DMS53 treated with DMSO at 0.1 percent for 48 hours (cell line): ENCODE results near the gene DDX52.
"Not testable (repeated sequence)": the region's sequence is repeated elsewhere in the genome, so short reads cannot be mapped to it uniquely, and the experiment has no call there.

ENCODE experiments used
- DNase-seq: peaks from one replicate; lab custom pipeline; 2025; ENCODE audit not compliant: unreplicated experiment; lab: John Stamatoyannopoulos, UW

DDX52 gene

DNA sequence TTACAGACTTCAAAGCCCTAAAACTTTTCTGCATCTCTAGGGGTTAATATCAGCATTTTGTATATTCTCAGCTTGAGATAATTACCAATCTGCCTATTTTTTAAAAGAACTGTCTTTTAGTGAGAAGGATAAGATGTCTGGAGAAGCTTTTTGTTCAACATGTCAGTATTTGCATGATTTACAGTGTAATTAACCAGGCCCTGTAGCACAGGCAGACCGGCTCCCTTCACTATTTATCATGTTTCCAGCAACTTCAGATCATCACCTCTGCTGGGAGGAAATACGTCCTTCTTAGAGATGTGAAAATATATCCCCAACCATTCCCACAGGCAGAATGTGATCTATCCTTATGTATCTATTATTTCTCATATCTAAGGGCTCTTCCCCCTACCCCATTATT, 8.6 kb upstream of the DDX52 start:
- DNase-seq = no peak

DNA sequence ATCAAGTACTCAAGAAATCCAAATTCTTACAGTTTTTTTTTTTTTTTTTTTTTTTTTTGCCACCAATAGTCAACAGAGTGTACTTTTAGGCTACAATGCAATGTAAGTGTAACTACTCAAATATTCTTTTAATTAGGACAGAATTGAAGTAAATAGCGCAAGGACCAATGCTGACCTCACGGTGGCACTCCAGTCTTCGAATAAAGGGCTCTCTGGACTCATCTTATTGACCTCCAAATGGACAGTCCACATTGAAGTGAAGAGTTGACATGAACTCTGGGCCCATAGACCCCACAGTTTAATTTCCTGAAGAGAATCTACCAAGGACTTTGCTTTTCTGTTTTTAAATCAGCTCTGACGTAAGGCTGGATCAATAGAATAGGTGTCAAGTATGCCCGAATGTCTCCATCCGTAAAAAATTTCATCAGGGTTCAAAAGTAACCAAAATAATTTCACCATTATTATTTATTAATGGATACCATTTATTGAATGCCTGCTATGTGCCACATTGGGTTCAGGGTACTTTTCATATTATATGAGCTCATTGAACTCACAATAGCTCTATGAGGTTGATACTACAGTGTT, 7.3 kb upstream of the DDX52 start:
- no peak for DNase-seq

DNA sequence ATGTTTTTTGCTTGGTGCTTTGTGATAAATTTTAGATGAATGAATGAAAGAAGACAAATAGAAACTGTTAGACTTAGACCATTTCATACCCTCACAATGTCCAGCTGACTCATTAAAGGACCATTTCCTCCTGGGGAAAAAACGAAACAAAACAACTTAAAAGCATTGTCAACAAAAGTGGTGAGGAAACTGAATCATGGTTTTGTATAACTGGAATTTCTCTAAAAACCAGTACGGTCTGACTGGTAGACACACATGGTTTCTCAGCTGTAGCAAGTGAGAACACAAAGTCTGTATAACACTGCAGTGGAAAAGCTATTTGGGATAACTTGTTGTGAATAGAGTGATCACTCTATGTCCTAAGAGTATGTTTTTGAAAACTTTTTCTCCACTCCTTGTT, 5.3 kb upstream of the DDX52 start:
- no peak for DNase-seq

DNA sequence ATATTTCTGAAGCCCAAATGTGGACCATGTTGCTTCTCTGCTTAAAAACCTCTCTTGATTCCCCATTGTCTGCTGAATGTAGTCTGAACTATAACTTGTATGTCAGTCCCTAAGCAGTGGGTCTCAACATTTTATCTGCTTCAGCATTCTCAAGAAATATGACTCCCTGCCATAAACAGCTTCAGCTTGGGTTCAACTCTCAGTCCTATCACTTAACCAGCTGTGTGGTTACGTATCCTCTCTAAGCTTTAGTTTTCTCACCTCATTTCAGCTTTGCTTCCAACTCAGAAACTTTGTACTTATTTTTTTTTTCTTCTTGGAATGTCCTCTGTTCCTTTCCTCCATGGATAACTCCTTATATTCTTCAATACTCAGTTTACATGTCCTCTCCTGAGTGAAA, 4.6 kb upstream of the DDX52 start:
- no peak for DNase-seq

DNA sequence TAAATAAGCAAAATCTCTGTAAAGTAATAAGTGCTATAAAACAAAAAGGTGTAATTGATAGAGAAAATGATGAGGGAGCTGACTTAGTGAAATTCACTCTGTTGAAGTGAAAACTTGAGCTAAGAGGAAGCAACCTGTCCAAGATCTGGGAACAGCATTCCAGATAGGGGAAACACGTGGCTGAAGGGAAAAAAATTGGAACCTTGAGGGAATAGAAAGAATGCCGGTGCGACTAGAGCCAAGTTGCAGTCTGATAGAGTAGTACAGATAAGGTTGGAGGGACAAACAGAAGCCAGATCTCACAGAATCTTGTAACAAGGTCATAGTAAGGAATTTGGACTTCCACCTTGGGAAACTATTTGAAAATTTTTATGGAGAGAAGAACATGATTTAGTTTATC, 623 bp upstream of the DDX52 start:
- no peak for DNase-seq

DNA sequence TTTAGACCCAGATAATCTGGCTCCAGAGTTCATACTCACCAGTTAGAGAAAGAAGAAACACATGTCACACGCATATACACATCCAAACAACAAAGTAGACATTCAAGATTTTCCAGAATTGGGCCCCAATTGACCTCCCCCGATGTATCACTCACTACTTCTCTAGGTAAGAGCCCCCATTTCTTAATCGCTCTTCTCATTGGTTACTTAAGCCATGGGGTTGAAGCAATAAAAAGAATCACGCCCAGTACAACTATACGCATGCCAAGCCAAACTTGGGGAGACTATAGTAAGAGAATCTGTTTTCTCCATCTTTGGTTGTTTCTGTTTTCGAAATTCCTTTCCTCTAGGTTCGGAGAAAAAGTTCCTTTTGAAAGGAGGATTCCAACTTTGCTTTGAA, 565 bp downstream of the DDX52 start:
- DNase-seq = no peak

DNA sequence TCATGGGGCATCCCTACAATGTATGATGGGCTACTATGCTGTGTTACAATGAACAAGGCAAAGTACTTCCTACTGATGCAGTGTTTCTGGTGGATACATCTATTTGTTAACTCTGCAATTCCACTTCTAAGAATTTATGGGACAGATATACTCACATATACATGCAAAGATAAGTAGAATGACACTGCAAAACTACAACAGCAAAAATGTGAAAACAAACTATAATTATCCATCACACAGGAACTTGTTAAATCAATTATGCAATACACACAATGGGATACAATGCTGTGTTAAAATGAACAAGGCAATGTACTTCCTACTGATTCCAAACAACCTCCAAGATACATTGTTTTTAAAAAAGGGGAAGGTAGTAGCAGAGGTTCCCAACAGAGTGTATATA, 3.2 kb downstream of the DDX52 start:
- no peak for DNase-seq

DNA sequence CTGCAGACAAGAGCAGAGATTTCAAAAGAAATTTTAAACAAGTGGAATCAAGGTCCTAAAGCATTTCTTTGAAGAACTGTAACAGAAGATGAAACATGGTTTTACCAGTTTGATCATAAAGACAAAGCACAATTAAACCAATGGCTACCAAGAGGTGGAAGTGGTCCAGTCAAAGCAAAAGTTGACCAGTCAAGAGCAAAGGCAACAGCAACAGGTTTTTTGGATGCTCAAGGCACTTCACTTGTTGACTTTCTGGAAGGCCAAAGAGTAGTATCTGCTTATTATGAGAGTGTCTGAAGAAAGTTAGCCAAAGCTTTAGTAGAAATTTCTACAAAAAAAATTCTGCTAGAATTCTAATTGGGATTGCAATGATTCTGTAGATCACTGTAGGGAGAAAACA, 5.3 kb downstream of the DDX52 start:
- DNase-seq = no peak

DNA sequence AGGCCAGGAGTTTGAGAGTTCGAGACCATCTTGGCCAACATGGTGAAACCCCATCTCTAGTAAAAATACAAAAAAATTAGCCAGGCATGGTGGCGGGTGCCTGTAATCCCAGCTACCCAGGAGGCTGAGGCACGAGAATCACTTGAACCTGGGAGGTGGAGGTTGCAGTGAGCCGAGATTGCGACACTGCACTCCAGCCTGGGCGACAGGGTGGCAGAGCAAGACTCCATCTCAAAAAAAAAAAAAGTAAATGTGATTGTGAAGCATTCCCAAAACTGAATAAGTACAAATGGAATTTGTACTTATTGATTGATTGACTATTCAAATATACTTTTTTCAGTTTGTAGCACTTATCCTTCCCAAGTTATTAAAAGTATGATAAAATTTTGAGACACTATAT, 26.8 kb downstream of the DDX52 start:
- DNase-seq = not testable (repeated sequence)

DNA sequence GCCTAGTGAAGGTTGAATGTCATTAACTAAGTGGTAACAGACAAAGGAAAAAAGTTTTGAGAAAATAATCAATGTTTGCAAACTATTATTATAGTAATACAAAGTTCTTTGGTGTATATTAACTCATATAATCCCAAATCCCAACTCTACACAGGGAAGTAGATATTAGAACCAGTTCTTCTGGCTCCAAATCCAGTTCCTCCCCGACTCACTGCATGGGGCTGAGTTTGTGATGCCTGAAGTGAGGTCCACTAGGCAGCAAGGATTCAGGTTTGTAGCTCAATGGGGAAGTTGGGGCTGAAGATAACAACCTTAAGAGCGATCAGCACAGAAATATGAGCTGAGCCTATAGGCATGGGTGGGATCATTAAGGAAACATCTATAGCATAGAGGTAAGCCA, 28.4 kb downstream of the DDX52 start:
- no peak for DNase-seq

DNA sequence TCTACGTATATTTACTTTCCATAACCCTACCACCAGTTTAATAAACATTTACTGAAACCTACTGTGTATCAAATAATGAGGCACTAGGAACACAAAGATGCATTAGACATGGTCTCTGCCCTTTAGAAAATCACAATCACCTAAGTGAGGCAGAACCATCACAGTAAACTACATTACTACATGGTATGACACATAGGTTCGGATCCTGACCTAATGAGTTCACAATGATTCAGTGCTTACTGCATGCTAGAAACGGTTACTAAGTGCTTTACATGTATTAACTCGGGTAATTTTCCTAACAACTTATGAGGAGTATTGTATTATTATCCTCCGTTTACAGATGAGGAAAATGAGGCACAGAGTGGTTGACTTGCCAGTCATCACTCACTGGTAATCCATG, 28.9 kb downstream of the DDX52 start:
- DNase-seq = no peak

DNA sequence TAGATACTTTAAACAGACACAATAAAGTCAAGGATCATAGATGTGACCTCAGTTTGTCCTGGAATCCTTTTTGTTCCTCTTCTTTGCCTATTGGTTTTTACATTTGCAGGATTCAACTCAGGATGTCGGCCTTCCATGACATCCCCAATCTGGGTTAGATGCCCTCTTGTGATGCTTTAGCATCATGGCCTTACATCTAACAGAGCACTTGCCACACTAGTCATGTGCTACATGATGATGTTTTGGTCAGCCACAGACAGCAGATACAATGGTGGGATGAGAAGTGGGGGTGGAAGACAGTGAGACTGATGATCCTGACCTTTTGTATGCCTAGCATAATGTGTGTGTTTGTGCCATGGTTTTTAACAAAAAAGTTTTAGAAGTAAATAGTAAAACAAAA, 32.3 kb downstream of the DDX52 start:
- DNase-seq = no peak

DNA sequence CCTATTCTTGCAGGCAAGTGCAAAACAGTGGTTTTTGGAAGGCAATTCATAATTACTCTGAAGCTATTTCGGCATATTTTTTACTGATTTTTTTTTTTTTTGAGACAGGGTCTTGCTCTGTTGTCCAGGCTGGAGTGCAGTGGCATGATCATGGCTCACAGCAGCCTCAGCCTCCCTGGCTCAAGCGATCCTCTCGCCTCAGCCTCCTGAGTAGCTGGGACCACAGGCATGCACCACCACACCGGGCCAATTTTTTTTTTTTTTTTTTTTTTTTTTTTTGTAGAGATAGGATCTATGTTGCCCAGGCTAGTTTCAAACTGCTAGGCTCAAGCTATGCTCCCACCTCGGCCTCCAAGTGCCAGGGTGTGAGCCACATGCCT, 33.2 kb downstream of the DDX52 start:
- DNase-seq = not testable (repeated sequence)

DNA sequence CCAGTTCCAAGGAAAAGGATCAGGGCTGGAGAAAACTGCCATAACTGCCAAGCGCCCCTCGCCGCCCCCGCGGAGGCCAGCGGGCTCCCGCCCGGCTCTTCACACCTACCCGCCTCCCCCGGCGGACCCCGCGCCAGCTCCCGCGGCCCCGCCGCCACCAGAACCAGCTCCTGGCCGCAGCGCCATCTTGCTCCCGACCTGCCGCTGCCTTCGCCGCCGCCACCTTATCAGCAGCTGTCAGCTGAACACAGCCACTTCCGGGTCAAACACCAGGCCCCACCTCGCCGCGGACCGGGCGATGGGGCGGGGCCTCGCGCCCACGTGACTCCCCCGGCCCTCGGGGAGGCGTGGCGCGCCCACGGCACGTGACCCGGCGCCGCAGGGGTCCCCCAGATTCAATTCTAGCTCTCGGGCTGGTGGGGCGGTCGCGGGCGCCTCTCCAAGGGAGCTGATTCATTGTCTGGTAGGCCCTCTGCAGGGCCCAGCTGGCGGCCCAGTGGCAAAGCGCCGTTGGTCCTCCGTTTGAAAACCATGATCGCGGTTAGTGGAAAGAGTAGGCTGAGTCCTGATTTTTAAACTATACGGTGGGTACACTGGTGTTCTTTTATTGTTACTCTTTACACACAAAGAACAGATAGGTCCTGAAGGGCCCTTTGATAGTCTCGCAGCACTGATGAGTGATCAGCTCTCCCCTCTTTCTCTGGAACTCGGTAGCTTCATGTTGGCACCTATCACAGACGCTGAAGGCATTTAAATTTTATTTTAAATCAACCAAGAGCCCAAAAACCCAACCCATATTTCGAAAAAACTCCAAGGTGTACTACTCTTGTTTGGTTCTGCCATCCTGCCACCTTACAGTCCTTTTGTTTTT, 33.8 kb downstream of the DDX52 start, which contains the start of gene SYNRG:
Gene SYNRG (minus strand): TSS at position 249 of the 871 bp plus-strand sequence. CDS start 63 bp downstream, at position 186.
- DNase-seq = peak; percentile 73

DNA sequence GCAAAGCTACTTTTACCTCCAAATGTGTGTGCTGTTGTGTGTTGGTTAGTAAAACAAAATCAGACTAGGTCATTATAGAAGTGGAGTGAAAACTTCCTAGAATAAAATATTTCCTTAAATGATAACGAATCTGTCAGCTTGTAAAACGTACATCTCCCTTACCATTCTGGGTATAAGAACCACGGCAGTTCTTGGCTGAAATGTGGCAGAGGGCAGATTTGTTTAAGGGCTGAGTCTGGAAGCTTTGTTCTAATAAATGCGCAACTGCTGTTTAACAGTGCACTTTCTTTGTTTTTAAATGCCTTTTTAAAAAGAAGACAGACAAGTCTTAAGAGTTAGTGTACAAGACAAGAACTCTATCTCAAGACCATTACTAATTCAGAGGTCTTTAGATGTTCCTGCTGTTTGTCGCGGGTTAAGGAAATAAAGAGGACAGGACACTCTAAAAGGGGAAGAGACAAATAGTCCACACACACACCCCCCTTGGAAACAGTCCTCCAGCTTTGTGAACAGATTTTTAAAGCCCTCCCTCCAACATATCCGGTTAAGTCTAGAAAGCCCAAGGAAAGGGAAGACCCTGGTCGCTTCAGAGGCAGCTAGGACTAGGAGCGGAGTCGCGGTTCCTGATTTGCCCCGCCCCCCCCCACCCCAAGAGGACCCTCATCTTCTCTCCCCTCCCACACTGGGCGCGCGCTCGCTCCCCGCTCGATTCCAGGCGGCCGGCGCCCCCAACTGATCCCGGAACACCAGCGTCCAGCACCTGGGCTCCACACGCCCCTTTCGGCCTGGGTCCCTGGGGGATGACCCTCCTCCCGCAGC, 34.7 kb downstream of the DDX52 start:
- no peak for DNase-seq

DNA sequence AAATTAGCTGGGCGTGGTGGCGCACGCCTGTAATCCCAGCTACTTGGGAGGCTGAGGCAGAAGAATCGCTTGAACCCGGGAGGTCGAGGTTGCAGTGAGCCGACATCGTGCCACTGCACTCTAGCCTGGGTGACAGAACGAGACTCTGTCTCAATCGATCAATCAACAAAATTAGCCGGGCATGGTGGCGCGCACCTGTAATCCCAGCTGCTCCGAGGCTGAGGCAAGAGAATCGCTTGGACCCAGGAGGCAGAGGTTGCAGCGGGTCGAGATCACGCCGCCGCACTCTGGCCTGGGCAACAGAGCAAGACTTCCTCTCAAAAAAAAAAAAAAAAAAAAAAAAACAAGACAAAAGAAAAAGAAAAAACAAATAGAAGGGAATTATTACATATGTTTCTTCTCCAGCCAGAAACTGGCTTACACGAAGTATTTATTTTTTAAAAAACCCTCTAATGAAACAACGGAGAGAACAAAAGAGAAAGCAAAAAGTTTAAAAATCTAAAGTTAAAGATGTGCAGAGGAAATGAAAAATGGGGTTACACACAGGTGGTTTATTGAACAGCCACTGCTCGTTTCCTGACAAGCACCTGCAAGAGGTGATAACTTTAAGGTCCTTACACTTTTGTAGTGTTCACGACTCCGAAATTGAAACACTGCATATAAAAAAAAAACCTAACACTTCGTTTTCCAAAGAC, 35.5 kb downstream of the DDX52 start:
- no peak for DNase-seq

DNA sequence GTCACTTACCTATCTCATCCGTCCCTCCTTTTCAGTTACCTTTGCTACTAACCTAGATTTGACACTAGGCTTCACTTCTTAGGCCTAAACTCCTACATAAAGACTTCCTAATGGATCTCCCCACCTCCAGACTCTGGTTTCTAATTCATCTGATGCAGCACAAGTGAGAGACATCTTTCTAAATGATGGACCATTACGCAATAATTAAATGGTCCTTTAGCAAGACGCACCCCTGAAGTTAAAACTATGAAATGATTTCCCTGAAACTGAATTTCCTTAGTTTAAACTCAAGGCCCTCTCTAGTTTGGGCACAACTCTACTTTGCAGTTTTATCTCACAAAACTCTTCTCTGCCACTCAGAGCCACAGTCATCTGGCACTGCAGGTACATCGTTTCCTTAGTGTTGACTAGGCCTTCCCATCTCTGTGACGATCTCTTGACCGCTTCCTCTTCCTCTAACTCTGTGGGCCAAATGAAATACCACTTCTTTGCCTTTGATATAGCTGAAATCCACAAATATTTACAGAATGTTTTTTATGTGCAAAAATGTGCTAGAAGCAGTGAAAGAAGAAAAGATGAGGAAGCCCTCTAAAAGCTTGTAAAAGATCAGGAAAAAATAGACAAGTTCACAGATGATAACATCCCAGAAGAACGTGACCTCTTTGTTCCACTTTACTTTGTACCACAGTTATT, 37.3 kb downstream of the DDX52 start:
- DNase-seq = no peak

DNA sequence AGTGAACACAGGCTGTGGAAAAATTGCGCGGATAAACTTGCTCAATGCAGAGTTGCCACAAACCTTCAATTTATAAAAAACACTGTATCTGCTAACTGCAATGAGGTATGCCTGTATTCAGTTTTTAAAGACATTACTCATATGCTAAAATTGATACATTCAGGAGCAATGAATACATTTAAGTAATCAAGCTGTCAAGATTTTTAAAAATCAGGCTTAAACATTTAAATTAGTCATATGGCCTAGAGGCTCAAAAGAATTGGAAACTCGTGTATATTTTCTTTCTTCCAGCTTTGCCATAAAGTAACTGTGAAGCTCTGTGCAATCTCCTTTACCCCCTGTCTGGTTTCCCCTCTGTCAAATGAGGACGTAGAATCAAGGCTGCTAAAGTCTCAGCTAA, 38.2 kb downstream of the DDX52 start:
- DNase-seq = no peak

DNA sequence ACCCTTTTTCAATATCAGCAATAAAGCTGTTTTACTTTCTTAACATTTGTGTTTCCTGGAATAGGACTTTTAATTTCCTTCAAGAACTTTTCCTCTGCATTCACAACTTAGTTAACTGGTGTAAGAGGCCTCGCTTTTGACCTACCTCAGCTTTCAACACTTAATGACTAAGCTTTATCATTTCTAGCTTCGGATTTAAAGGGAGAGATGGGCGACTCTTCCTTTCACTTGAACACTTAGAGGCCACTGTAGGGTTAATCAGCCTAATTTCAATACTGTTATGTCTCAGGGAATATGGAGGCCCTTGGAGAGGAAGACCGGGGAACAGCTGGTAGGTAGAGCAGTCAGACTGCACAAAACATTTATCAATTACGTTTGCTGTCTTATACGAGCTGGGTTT, 38.7 kb downstream of the DDX52 start:
- DNase-seq = no peak

DNA sequence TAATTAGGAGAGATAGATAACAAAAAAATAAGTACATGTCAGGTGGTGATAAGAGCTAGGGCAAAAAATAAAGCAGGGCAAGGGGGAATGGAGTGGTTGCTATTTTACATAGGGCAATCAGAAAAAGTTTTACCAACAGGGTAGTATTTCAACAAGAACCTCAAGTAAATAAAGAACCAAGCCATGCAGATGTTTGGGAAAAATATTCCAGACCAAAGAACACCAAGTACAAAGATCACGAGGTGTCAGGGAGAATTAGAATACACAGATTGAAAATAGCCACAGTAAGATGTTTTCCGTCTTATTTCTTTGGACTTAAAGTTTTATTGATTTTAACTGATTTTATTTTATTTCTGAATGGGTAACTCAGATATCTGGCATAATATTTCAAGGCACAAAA, 45.1 kb downstream of the DDX52 start:
- DNase-seq = no peak

DNA sequence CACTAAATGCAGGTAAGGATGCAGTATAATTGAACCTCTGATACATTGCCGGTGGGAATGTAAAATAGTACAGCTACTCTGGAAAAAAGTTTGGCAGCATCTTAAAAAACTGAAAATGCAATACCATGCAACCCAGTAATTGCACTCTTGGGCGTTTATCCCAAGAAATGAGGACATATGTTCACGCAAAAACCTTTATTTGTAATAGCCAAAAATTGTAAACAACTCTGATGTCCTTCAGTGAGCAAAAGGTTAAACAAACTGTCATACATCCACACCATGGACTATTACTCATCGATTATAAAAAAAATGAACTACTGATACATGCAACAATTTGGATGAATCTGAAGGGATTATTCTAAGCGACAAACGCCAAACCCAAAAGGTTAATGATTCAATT, 51.0 kb downstream of the DDX52 start:
- no peak for DNase-seq
